SH-SY5Y (cell line): ENCODE data around the gene ZNF366.

Source experiments
- GATA2 ChIP-seq: IDR thresholded peaks from 2 replicates; pipeline ENCODE4 v1.6.1; 2011; ENCODE audit warnings: mild to moderate bottlenecking, low read depth, low read length
- GATA3 ChIP-seq: IDR thresholded peaks from 2 replicates; pipeline ENCODE4 v1.6.1; 2011; ENCODE audit warnings: low read depth, mild to moderate bottlenecking, low read length, moderate library complexity

GRCh38 chr5:72402381-72402890 is 104.8 kb downstream of the ZNF366 start:
- TF ChIP-seq GATA2 (no peak), GATA3 (no peak)
